ENCODE data around the gene HIGD1C.
"Not testable (repeated sequence)": the region's sequence is repeated elsewhere in the genome, so short reads cannot be mapped to it uniquely, and the experiment has no call there.

The HIGD1C gene

GRCh38 chr12:50928392-50928791 lies 24.0 kb upstream of the HIGD1C start:
- Histone ChIP-seq H3K4me2 (ENCODE audit: low read length) (peak overlapping the region; percentile 84), H3F3A (ENCODE audit: control insufficient read depth, insufficient read depth) (peaks cover 15% of the 10 kb centered on the region), H3K36me3 (ENCODE audit: control insufficient read depth, low read length) (no peaks in the 10 kb centered on the region), H3K79me2 (ENCODE audit: control insufficient read depth, low read length) (no peaks in the 10 kb centered on the region), H3K27ac (ENCODE audit: low read depth, low read length) (no peak overlapping the region), H3K9me3 (ENCODE audit: control insufficient read depth, insufficient read depth, low read length) (no peaks in the 10 kb centered on the region), H4K20me1 (ENCODE audit: control insufficient read depth, insufficient read depth, low read depth, low read length) (no peaks in the 10 kb centered on the region), H3K4me3 (ENCODE audit: low read length) (no peak overlapping the region; the same call in 1 of the 2 replicates), H3K27me3 (ENCODE audit: control insufficient read depth, low read length) (no peaks in the 10 kb centered on the region), H3K4me1 (ENCODE audit: control insufficient read depth, low read length) (peaks cover 54% of the 10 kb centered on the region), H3K9me2 (replicated peaks; ENCODE audit: control insufficient read depth, low read length) (no peaks in the 10 kb centered on the region)
- TF ChIP-seq EZH2phosphoT487 (IDR thresholded peaks at IDR 0.05; ENCODE audit: borderline replicate concordance, low read length) (no peak), CTCF (IDR thresholded peaks at IDR 0.05; ENCODE audit: low read depth, low read length, poor library complexity, severe bottlenecking) (no peak)

GRCh38 chr12:50929831-50930230 lies 22.5 kb upstream of the HIGD1C start:
- H3K4me1 ChIP-seq (ENCODE audit: control insufficient read depth, low read length), result peaks cover 41% of the 10 kb centered on the region

GRCh38 chr12:50930477-50930876 lies 21.9 kb upstream of the HIGD1C start:
- H3K4me3 ChIP-seq (ENCODE audit: low read length); H3K27ac ChIP-seq (ENCODE audit: low read depth, low read length); H3K9me2 ChIP-seq (replicated peaks; ENCODE audit: control insufficient read depth, low read length); H4K20me1 ChIP-seq (ENCODE audit: control insufficient read depth, insufficient read depth, low read depth, low read length); H3K9me3 ChIP-seq (ENCODE audit: control insufficient read depth, insufficient read depth, low read length); H3K36me3 ChIP-seq (ENCODE audit: control insufficient read depth, low read length); H3K27me3 ChIP-seq (ENCODE audit: control insufficient read depth, low read length); H3K79me2 ChIP-seq (ENCODE audit: control insufficient read depth, low read length); H3F3A ChIP-seq (ENCODE audit: control insufficient read depth, insufficient read depth); H3K4me2 ChIP-seq (ENCODE audit: low read length): not testable (repeated sequence)
- peaks cover 35% of the 10 kb centered on the region for H3K4me1 ChIP-seq (ENCODE audit: control insufficient read depth, low read length)

More at GRCh38 chr12:50929831-50930230, 22.5 kb upstream of the HIGD1C start:
- no peaks in the 10 kb centered on the region for H3K9me2 ChIP-seq (replicated peaks; ENCODE audit: control insufficient read depth, low read length)
- no peak overlapping the region for H3K27ac ChIP-seq (ENCODE audit: low read depth, low read length)
- no peaks in the 10 kb centered on the region for H3K9me3 ChIP-seq (ENCODE audit: control insufficient read depth, insufficient read depth, low read length)
- no peak overlapping the region for H3K4me3 ChIP-seq (ENCODE audit: low read length)
- H3K79me2 ChIP-seq (ENCODE audit: control insufficient read depth, low read length), result no peaks in the 10 kb centered on the region
- H3K36me3 ChIP-seq (ENCODE audit: control insufficient read depth, low read length), result no peaks in the 10 kb centered on the region
- TF ChIP-seq CTCF (IDR thresholded peaks at IDR 0.05; ENCODE audit: low read depth, low read length, poor library complexity, severe bottlenecking) (no peak), EZH2phosphoT487 (IDR thresholded peaks at IDR 0.05; ENCODE audit: borderline replicate concordance, low read length) (no peak)
- H3K27me3 ChIP-seq (ENCODE audit: control insufficient read depth, low read length), result no peaks in the 10 kb centered on the region
- no peaks in the 10 kb centered on the region for H4K20me1 ChIP-seq (ENCODE audit: control insufficient read depth, insufficient read depth, low read depth, low read length)
- H3F3A ChIP-seq (ENCODE audit: control insufficient read depth, insufficient read depth), result peaks cover 5% of the 10 kb centered on the region
- no peak overlapping the region for H3K4me2 ChIP-seq (ENCODE audit: low read length)

- H3K4me3 ChIP-seq (ENCODE audit: low read length), result no peak overlapping the region
- H3K9me3 ChIP-seq (ENCODE audit: control insufficient read depth, insufficient read depth, low read length), result peaks cover 12% of the 10 kb centered on the region
- H3K36me3 ChIP-seq (ENCODE audit: control insufficient read depth, low read length), result no peaks in the 10 kb centered on the region
- no peak overlapping the region for H3K27ac ChIP-seq (ENCODE audit: low read depth, low read length)
- peaks cover 12% of the 10 kb centered on the region for H3K4me1 ChIP-seq (ENCODE audit: control insufficient read depth, low read length)
- H3K79me2 ChIP-seq (ENCODE audit: control insufficient read depth, low read length), result no peaks in the 10 kb centered on the region
- no peak overlapping the region for H3K4me2 ChIP-seq (ENCODE audit: low read length)
- no peaks in the 10 kb centered on the region for H3F3A ChIP-seq (ENCODE audit: control insufficient read depth, insufficient read depth)
- H3K27me3 ChIP-seq (ENCODE audit: control insufficient read depth, low read length), result no peaks in the 10 kb centered on the region
- H3K9me2 ChIP-seq (replicated peaks; ENCODE audit: control insufficient read depth, low read length), result no peaks in the 10 kb centered on the region
- no peaks in the 10 kb centered on the region for H4K20me1 ChIP-seq (ENCODE audit: control insufficient read depth, insufficient read depth, low read depth, low read length)
- no peak for TF ChIP-seq EZH2phosphoT487 (IDR thresholded peaks at IDR 0.05; ENCODE audit: borderline replicate concordance, low read length)
- no peak for TF ChIP-seq CTCF (IDR thresholded peaks at IDR 0.05; ENCODE audit: low read depth, low read length, poor library complexity, severe bottlenecking)
These were observed 19.5 kb upstream of the HIGD1C start for GRCh38 chr12:50932787-50933280.
